Measurements from ENCODE around the gene LRRC41.

- peak; percentile 96 for TF ChIP-seq SRF (IDR thresholded peaks at IDR 0.05; ENCODE audit: low read depth, low read length)
- TF ChIP-seq, protein P1, sequence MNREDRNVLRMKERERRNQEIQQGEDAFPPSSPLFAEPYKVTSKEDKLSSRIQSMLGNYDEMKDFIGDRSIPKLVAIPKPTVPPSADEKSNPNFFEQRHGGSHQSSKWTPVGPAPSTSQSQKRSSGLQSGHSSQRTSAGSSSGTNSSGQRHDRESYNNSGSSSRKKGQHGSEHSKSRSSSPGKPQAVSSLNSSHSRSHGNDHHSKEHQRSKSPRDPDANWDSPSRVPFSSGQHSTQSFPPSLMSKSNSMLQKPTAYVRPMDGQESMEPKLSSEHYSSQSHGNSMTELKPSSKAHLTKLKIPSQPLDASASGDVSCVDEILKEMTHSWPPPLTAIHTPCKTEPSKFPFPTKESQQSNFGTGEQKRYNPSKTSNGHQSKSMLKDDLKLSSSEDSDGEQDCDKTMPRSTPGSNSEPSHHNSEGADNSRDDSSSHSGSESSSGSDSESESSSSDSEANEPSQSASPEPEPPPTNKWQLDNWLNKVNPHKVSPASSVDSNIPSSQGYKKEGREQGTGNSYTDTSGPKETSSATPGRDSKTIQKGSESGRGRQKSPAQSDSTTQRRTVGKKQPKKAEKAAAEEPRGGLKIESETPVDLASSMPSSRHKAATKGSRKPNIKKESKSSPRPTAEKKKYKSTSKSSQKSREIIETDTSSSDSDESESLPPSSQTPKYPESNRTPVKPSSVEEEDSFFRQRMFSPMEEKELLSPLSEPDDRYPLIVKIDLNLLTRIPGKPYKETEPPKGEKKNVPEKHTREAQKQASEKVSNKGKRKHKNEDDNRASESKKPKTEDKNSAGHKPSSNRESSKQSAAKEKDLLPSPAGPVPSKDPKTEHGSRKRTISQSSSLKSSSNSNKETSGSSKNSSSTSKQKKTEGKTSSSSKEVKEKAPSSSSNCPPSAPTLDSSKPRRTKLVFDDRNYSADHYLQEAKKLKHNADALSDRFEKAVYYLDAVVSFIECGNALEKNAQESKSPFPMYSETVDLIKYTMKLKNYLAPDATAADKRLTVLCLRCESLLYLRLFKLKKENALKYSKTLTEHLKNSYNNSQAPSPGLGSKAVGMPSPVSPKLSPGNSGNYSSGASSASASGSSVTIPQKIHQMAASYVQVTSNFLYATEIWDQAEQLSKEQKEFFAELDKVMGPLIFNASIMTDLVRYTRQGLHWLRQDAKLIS (CRISPR knock-in tag; IDR thresholded peaks at IDR 0.05) = no peak
- TF ChIP-seq EP300 (IDR thresholded peaks at IDR 0.05; ENCODE audit: low read depth in 2 of 2, low read length in 2 of 2) = no peak
- TF ChIP-seq EP300 (CRISPR knock-in tag; IDR thresholded peaks at IDR 0.05; ENCODE audit: borderline replicate concordance) = no peak
- peak; percentile 72 to 93 for TF ChIP-seq POLR2A (IDR thresholded peaks at IDR 0.05; ENCODE audit: insufficient read depth in 1 of 2, low read depth in 2 of 2, low read length in 2 of 2)
- TF ChIP-seq TCF7L2 (IDR thresholded peaks at IDR 0.05; ENCODE audit: low read depth, low read length) = no peak
- peak; percentile 41; the same call in 1 of the 2 replicates for TF ChIP-seq SOX5 (CRISPR knock-in tag; IDR thresholded peaks at IDR 0.05; ENCODE audit: borderline replicate concordance)
- no peak; the same call in 1 of the 2 replicates for TF ChIP-seq ZIK1 (CRISPR knock-in tag; IDR thresholded peaks at IDR 0.05; ENCODE audit: borderline replicate concordance, low read depth)
- TF ChIP-seq, protein P2, sequence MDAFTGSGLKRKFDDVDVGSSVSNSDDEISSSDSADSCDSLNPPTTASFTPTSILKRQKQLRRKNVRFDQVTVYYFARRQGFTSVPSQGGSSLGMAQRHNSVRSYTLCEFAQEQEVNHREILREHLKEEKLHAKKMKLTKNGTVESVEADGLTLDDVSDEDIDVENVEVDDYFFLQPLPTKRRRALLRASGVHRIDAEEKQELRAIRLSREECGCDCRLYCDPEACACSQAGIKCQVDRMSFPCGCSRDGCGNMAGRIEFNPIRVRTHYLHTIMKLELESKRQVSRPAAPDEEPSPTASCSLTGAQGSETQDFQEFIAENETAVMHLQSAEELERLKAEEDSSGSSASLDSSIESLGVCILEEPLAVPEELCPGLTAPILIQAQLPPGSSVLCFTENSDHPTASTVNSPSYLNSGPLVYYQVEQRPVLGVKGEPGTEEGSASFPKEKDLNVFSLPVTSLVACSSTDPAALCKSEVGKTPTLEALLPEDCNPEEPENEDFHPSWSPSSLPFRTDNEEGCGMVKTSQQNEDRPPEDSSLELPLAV (CRISPR knock-in tag; conservative IDR thresholded peaks at IDR 0.05; ENCODE audit: low read depth) = peak; percentile 80; the same call in 1 of the 2 replicates
- 0 out of 2 replicates have a peak, but pooled peaks have one; percentile 23 for TF ChIP-seq BCL6 (CRISPR knock-in tag; IDR thresholded peaks at IDR 0.05)
- no peak for TF ChIP-seq ZNF660 (CRISPR knock-in tag; IDR thresholded peaks at IDR 0.05; ENCODE audit: borderline replicate concordance, low read depth)
- no peak for TF ChIP-seq ZBTB1 (CRISPR knock-in tag; IDR thresholded peaks at IDR 0.05; ENCODE audit: borderline replicate concordance)
- TF ChIP-seq, protein P3, sequence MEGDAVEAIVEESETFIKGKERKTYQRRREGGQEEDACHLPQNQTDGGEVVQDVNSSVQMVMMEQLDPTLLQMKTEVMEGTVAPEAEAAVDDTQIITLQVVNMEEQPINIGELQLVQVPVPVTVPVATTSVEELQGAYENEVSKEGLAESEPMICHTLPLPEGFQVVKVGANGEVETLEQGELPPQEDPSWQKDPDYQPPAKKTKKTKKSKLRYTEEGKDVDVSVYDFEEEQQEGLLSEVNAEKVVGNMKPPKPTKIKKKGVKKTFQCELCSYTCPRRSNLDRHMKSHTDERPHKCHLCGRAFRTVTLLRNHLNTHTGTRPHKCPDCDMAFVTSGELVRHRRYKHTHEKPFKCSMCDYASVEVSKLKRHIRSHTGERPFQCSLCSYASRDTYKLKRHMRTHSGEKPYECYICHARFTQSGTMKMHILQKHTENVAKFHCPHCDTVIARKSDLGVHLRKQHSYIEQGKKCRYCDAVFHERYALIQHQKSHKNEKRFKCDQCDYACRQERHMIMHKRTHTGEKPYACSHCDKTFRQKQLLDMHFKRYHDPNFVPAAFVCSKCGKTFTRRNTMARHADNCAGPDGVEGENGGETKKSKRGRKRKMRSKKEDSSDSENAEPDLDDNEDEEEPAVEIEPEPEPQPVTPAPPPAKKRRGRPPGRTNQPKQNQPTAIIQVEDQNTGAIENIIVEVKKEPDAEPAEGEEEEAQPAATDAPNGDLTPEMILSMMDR (CRISPR knock-in tag; IDR thresholded peaks at IDR 0.05) = 0 out of 2 replicates have a peak, but pooled peaks have one; percentile 5
- TF ChIP-seq, protein P4, sequence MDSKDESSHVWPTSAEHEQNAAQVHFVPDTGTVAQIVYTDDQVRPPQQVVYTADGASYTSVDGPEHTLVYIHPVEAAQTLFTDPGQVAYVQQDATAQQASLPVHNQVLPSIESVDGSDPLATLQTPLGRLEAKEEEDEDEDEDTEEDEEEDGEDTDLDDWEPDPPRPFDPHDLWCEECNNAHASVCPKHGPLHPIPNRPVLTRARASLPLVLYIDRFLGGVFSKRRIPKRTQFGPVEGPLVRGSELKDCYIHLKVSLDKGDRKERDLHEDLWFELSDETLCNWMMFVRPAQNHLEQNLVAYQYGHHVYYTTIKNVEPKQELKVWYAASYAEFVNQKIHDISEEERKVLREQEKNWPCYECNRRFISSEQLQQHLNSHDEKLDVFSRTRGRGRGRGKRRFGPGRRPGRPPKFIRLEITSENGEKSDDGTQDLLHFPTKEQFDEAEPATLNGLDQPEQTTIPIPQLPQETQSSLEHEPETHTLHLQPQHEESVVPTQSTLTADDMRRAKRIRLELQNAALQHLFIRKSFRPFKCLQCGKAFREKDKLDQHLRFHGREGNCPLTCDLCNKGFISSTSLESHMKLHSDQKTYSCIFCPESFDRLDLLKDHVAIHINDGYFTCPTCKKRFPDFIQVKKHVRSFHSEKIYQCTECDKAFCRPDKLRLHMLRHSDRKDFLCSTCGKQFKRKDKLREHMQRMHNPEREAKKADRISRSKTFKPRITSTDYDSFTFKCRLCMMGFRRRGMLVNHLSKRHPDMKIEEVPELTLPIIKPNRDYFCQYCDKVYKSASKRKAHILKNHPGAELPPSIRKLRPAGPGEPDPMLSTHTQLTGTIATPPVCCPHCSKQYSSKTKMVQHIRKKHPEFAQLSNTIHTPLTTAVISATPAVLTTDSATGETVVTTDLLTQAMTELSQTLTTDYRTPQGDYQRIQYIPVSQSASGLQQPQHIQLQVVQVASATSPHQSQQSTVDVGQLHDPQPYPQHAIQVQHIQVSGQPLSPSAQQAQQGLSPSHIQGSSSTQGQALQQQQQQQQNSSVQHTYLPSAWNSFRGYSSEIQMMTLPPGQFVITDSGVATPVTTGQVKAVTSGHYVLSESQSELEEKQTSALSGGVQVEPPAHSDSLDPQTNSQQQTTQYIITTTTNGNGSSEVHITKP (CRISPR knock-in tag; IDR thresholded peaks at IDR 0.05; ENCODE audit: low read depth) = peak; percentile 62; the same call in 1 of the 2 replicates
Observed at GRCh38 chr1:46247436-46248121, 55.8 kb downstream of the LRRC41 start, which contains the start of gene RAD54L.
